OCI-LY7 (cell line): ENCODE results near the gene DLGAP1. TPM values are rescaled to one million over a fixed set of nuclear protein-coding genes. Genes with fewer than 3 reads are reported as not detected.

Experiments used
- BruUV-seq: library from RNA; stranded (reverse); fragments of 400-500 nt; replicated peaks from 2 replicates; lab custom pipeline; 2021; lab: Mats Ljungman, UMichigan
- CTCF ChIA-PET: fragments of 300-600 bp; sonication (Branson Sonifier 250); formaldehyde crosslinking; loops from one replicate; lab custom pipeline; 2022; ENCODE audit warnings: antibody characterized with exemption; ENCODE audit not compliant: unreplicated experiment; lab: Charles Lee
- POLR2A ChIA-PET: fragments of 300-600 bp; sonication (Branson Sonifier 250); formaldehyde crosslinking; loops from one replicate; lab custom pipeline; 2022; ENCODE audit warnings: antibody characterized with exemption; lab: Charles Lee
- DNase-seq: peaks from one replicate; pipeline ENCODE4 v3.0.0-alpha.2; 2015; ENCODE audit warnings: low spot score
- H2AFZ ChIP-seq: fragments of 200-600 bp; sonication (generic), shearing (Covaris generic); 2 replicates; pipeline ENCODE4 v1.6.1; 2014; ENCODE audit warnings: mild to moderate bottlenecking, antibody characterized with exemption, low read length, moderate library complexity
- H3K27ac ChIP-seq: fragments of 200-600 bp; sonication (generic); 2 replicates; pipeline ENCODE4 v1.5.1; 2014; ENCODE audit warnings: mixed run types, low read depth, mild to moderate bottlenecking, moderate library complexity, low read length, inconsistent platforms; ENCODE audit not compliant: poor library complexity, severe bottlenecking
- H3K36me3 ChIP-seq: fragments of 200-600 bp; sonication (generic); 2 replicates; pipeline ENCODE4 v1.6.1; 2014; ENCODE audit warnings: mild to moderate bottlenecking, antibody characterized with exemption, low read length, moderate library complexity, mixed read lengths; ENCODE audit not compliant: insufficient read depth
- H3K4me1 ChIP-seq: fragments of 200-600 bp; sonication (generic); 2 replicates; pipeline ENCODE4 v1.5.1; 2014; ENCODE audit warnings: mild to moderate bottlenecking, low read length; ENCODE audit not compliant: insufficient read depth, poor library complexity, severe bottlenecking
- H3K4me2 ChIP-seq: fragments of 200-600 bp; sonication (generic); 2 replicates; pipeline ENCODE4 v1.6.1; 2014; ENCODE audit warnings: mild to moderate bottlenecking, low read length
- H3K4me3 ChIP-seq: fragments of 200-600 bp; sonication (generic); 2 replicates; pipeline ENCODE4 v1.5.1; 2014; ENCODE audit warnings: mild to moderate bottlenecking, low read depth, low read length; ENCODE audit not compliant: poor library complexity, severe bottlenecking
- H3K79me2 ChIP-seq: fragments of 200-600 bp; sonication (generic); 2 replicates; pipeline ENCODE4 v1.6.1; 2016; ENCODE audit warnings: low read depth, mild to moderate bottlenecking, low read length, moderate library complexity, mixed read lengths; ENCODE audit not compliant: insufficient read depth
- H3K9me2 ChIP-seq: fragments of 200-600 bp; sonication (generic); 2 replicates; pipeline ENCODE4 v1.6.1; 2016; ENCODE audit warnings: mild to moderate bottlenecking, low read length, mixed read lengths; ENCODE audit not compliant: insufficient read depth
- H3K9me3 ChIP-seq: fragments of 200-600 bp; sonication (generic); 2 replicates; pipeline ENCODE4 v1.6.1; 2014; ENCODE audit warnings: mild to moderate bottlenecking, mixed run types, low read length, mixed read lengths
- H4K20me1 ChIP-seq: fragments of 200-600 bp; sonication (generic); 2 replicates; pipeline ENCODE4 v1.6.1; 2014; ENCODE audit warnings: mild to moderate bottlenecking, antibody characterized with exemption, low read length, moderate library complexity, mixed read lengths; ENCODE audit not compliant: insufficient read depth
- CTCF ChIP-seq: fragments of 200-600 bp; sonication (generic); conservative IDR thresholded peaks from 2 replicates; pipeline ENCODE4 v1.5.1; 2014; ENCODE audit warnings: mild to moderate bottlenecking, antibody characterized with exemption, low read length, moderate library complexity, mixed read lengths
- EZH2phosphoT487 ChIP-seq: fragments of 200-600 bp; sonication (generic); IDR thresholded peaks from 2 replicates; pipeline ENCODE4 v1.6.1; 2018; ENCODE audit warnings: low read depth, borderline replicate concordance, mild to moderate bottlenecking, mixed run types, antibody characterized with exemption, low read length, moderate library complexity, mixed read lengths
- intact Hi-C: fragments of 100-400 bp; cut with micrococcal nuclease; formaldehyde crosslinking; loops from one replicate; pipeline ENCODE4 v1.10.0; 2022; ENCODE audit not compliant: unreplicated experiment
- total RNA-seq, 2 experiments: library from RNA; depleted of rRNA in 1 of 2; stranded (reverse); fragments of >200 nt in 1 of 2; shearing (Covaris generic) in 1 of 2; gene quantifications; 2 replicates each; pipeline ENCODE4 v1.2.3, GENCODE V29; 2014 to 2022

The DLGAP1 gene
- total RNA-seq, 2 experiments from 2014 or later, result 0.22 TPM; not detected in 1

- Histone ChIP-seq H3K9me3 (peaks cover 17% of the 10 kb centered on the region; the same call in 1 of the 2 replicates), H3K27ac (peak overlapping the region; percentile 5), H3K4me2 (no peak overlapping the region), H3K9me2 (no peaks in the 10 kb centered on the region), H3K4me3 (no peak overlapping the region), H3K79me2 (no peaks in the 10 kb centered on the region), H3K4me1 (peaks cover 55% of the 10 kb centered on the region), H4K20me1 (no peaks in the 10 kb centered on the region), H2AFZ (no peak overlapping the region; the same call in 1 of the 2 replicates), H3K36me3 (peaks cover 12% of the 10 kb centered on the region; the same call in 1 of the 2 replicates)
- intact Hi-C loops, result loop anchor here (10.0 kb wide), 2 partner anchors 328 to 1382 kb away; partner anchors contain the start of gene ZBTB14
- no peak for DNase-seq
- CTCF ChIA-PET, result interaction anchor here (1.1 kb wide), 1 partner anchor 20 kb away, joined by 3 read pairs; no protein-coding TSS in a partner anchor
- POLR2A ChIA-PET, result interaction anchor here (0.6 to 1.5 kb wide), 3 partner anchors 10 to 115 kb away, joined by 3 to 4 read pairs (median 3); no protein-coding TSS in a partner anchor
- no peak for TF ChIP-seq EZH2phosphoT487
- TF ChIP-seq CTCF, result no peak
- no TSS peak for BruUV-seq
Observed at GRCh38 chr18:3912705-3913104, 542.4 kb downstream of the DLGAP1 start.

GRCh38 chr18:3911413-3911812 is 543.7 kb downstream of the DLGAP1 start:
- H4K20me1 ChIP-seq, result no peaks in the 10 kb centered on the region
- H3K4me3 ChIP-seq, result no peak overlapping the region
- H3K4me2 ChIP-seq, result no peak overlapping the region
- H3K36me3 ChIP-seq, result peaks cover 12% of the 10 kb centered on the region; the same call in 1 of the 2 replicates
- BruUV-seq, result no TSS peak
- intact Hi-C loops, result loop anchor here (10.0 kb wide), 2 partner anchors 327 to 1383 kb away; partner anchors contain the start of gene ZBTB14
- peak overlapping the region; percentile 33; the same call in 1 of the 2 replicates for H2AFZ ChIP-seq
- H3K9me3 ChIP-seq, result peaks cover 21% of the 10 kb centered on the region; the same call in 1 of the 2 replicates
- POLR2A ChIA-PET, result interaction anchor here (0.6 to 1.5 kb wide), 4 partner anchors 10 to 120 kb away, joined by 3 to 4 read pairs (median 4); no protein-coding TSS in a partner anchor
- DNase-seq, result no peak
- H3K4me1 ChIP-seq, result peaks cover 47% of the 10 kb centered on the region
- no peaks in the 10 kb centered on the region for H3K9me2 ChIP-seq
- no peak for TF ChIP-seq EZH2phosphoT487
- no peak for TF ChIP-seq CTCF
- CTCF ChIA-PET, result no interaction called here
- H3K27ac ChIP-seq, result peak overlapping the region; percentile 21
- no peaks in the 10 kb centered on the region for H3K79me2 ChIP-seq

- TF ChIP-seq EZH2phosphoT487 (no peak), CTCF (no peak)
- no peaks in the 10 kb centered on the region for H3K79me2 ChIP-seq
- H2AFZ ChIP-seq, result no peak overlapping the region
- intact Hi-C loops, result loop anchor here (10.0 kb wide), 2 partner anchors 326 to 1384 kb away; partner anchors contain the start of gene ZBTB14
- ChIA-PET POLR2A (interaction anchor here (1.0 kb wide), 1 partner anchor 14 kb away, joined by 5 read pairs; no protein-coding TSS in a partner anchor), CTCF (no interaction called here)
- H4K20me1 ChIP-seq, result no peaks in the 10 kb centered on the region
- no TSS peak for BruUV-seq
- peaks cover 22% of the 10 kb centered on the region; the same call in 1 of the 2 replicates for H3K9me3 ChIP-seq
- no peaks in the 10 kb centered on the region for H3K9me2 ChIP-seq
- H3K4me2 ChIP-seq, result no peak overlapping the region
- H3K4me1 ChIP-seq, result peaks cover 44% of the 10 kb centered on the region
- peaks cover 12% of the 10 kb centered on the region; the same call in 1 of the 2 replicates for H3K36me3 ChIP-seq
- no peak overlapping the region for H3K4me3 ChIP-seq
- no peak for DNase-seq
- no peak overlapping the region for H3K27ac ChIP-seq
Observed at GRCh38 chr18:3910512-3910911, 544.6 kb downstream of the DLGAP1 start.
